HG02852 (cell line): ENCODE measurements around the gene MT1A.

Experiments
- ATAC-seq: cut with Tn5 transposase; IDR thresholded peaks from one replicate; pipeline ENCODE4 v1.9.1; 2021; ENCODE audit warnings: mild to moderate bottlenecking, moderate library complexity; ENCODE audit not compliant: unreplicated experiment

MT1A gene

DNA sequence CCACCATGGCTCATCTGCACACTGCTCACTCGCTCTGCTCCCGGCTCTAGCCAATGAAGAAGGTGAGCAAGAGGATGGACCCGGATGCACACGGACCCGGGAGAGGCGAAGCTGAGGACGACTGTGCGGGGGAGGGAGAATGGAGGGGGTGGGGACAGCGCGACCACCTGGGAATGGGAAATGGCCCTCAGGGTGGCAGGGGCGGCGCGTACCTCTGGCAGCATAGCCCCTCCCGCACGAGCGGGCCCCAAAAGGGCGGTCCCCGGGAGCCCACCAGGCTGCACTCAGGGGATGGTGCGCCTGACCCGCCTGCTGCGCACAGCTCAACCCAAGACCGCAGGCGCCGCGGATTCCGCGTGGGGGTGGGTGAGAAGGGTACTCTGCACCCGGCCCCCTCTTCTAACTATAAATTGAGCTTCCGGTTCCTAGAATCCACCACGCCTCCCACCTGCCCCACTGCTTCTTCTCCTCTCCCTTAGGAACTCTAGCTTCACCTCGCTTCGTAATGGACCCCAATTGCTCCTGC lies 37.3 kb downstream of the MT1A start:
- ATAC-seq, result no peak

DNA sequence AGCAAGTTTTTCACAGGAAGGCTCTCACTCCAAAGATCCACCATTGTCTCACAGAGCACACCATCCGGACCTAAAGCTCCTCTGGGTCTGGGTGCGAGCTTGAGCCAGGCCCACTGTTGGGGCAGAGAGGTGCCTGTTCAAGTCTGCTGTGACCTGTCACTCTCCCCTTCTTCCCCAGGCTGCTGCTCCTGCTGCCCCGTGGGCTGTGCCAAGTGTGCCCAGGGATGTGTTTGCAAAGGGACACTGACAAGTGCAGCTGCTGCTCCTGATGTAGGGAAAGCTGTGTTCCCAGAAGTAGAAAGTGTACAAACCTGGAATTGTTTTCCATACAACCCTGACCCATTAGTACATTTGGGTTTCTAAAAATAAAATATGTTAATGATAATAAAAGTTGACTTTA lies 39.0 kb downstream of the MT1A start:
- ATAC-seq, result no peak

DNA sequence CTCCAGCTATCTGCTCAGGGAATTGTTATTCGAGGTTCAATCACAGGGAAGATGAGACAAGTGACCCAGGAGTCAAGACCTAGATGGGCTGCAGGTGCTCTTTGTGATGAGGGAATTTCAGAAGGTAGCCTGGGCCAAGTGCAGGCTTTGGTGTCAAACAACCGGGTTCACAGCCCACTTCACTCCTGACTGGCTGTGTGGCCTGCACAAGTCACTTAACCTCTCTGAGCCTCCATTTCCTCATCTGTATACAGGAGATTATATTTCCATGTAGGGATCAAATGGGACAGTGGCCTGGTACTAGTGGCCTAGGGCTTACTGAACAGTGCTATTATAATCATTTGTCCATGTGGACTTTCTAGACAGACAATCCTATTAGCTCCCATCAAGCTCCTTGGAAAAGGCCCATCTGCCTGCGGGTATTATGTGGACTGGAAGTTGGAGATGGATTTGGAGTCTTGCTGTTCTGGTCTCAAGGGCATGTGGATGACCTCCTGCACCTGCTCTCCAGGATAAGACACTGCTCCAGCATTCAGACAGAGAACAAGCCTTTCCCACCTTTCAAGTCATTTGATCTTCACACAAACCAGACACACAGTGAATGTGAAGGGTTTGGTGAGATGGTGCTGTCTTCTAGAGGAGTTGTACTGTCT lies 40.7 kb downstream of the MT1A start:
- ATAC-seq, result no peak

DNA sequence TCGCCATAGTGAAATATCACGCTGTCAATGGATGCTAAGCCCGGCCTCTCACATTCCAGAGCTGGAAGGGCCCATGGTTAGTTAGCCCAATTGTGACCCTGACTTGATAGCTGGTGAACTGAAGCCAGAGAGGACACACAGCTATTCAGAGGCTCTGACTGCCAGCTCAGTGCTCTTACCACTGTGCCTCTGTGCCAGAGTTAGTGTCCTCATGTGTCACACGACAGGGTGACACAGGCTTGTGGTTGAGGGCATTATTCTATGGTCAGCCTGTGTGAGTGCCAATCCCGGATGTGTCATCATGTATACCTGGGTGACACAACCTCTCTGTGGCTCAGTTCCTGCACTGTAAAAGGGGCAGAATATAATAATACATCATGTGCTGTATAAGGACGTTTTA lies 41.4 kb downstream of the MT1A start:
- no peak for ATAC-seq

DNA sequence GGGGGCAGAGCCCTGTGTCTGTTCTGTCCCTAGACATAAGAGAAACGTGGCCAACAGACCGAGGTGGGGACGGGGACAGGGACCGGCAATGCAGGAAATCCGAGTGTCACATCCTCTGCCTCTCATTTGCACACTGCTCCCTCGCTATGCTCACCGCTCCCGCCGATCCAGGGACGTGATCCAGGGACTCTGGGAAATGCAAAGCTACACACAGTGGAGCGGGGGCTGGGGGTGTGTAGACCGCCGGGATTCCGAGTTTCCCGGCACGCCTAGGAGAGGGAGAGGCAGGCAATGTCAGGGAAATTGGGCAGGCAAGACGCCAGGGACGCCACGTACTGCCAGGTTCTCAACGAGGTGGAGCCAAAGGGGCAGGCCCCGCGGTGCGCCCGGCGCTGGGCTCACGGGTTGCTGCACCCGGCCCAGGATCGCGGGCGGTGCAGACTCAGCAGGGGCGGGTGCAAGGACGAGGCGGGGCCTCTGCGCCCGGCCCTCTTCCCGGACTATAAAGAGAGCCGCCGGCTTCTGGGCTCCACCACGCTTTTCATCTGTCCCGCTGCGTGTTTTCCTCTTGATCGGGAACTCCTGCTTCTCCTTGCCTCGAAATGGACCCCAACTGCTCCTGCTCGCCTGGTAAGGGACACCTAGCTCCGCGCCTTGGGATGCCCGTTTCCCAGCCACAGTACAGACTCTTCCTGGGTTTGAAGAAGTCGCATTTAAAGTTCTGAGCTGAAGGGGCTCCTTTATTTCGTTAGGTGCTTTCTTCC lies 43.7 kb downstream of the MT1A start, which contains the start of gene MT1X:
Gene MT1X (plus strand): TSS at position 532 of the 764 bp plus-strand sequence. CDS start 71 bp downstream, at position 603.
- peak; percentile 98 for ATAC-seq

DNA sequence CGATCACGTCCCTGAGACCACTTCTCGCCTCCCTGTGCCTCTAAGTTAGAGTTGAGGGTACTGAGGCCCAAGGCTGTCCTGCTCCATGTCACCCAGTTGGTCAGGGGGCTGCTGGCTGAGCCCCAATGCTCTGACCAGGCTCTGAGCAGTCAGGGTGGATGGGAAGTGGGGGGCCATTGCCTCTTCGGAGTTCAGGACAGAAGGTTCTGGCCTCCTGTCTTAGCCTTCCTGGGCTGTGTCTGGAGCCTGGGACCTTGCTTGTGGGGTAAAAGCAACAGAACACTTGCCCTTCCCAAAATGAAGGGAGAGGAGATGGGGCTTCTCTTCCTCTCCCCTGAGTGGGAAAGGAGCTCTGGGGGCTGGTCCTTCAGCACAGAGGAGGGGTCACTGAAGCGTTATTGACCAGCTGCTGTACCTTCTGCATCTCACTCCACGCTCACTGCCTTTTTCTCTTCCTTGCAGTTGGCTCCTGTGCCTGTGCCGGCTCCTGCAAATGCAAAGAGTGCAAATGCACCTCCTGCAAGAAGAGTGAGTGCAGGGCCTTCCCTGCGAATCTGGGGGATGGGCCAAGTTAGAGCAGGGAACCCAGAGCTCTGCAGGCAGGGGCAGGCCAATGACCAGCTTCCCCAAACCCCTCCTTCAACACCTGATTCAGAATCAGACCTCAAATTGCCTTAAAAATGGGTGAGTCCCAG lies 44.4 kb downstream of the MT1A start:
- peak; percentile 7 for ATAC-seq

DNA sequence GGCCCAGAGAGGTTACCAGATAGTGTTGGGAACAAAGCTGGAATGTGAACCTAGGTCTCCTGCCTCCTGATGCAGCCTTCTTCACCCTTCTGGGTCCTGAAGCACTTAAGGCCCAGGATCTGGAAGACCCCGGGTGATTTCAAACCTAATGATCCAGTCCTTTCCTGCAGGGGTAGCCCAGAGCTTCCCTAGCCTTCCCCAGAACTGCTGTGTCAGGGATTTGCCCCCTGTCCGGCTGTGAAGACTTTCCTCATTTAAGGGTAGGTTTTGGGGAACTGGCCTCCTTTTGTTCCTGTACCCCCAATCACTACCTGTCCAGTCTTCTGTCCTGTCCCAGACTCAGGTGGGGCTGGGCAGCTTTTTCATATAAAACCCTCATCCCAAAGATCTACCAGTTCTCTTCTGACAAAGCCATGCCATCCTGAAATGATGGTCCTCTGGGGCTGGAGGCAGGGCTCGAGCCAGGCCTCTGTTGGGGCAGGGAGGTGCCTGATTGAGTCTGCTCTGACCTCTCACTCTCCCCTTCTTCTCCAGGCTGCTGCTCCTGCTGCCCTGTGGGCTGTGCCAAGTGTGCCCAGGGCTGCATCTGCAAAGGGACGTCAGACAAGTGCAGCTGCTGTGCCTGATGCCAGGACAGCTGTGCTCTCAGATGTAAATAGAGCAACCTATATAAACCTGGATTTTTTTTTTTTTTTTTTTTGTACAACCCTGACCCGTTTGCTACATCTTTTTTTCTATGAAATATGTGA lies 45.1 kb downstream of the MT1A start:
- no peak for ATAC-seq

DNA sequence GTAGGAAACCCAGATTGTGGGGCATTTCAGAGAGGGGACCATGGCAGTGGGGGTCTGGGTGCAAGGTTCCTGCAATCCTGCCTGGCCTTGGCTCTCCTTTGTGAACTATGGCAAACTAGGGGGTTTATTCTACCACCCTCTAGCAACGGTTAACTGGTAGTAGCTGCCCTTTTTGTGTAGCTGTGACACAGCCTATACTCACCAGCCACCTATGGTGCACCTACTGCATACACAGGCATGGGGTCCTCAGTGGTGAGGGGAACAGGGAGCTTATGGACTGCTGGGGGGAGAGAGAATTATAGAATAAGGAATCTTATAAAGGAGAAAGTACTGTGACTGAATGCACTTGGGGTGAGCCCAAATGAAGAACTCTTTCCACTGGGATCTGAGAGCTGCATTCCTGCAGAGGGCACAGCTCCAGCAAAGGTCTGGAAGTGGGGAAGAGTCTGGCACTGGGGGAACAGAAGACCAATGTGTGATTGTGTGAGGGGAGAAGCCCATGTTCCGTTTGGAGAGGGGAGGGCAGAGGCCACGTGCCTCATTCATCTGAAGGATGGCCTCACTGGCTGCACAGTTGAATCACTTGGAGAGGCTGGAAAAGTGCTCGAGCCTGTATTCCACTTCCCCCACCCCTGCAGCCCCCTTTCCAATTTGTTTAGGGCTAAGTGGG lies 45.9 kb downstream of the MT1A start:
- ATAC-seq, result no peak

DNA sequence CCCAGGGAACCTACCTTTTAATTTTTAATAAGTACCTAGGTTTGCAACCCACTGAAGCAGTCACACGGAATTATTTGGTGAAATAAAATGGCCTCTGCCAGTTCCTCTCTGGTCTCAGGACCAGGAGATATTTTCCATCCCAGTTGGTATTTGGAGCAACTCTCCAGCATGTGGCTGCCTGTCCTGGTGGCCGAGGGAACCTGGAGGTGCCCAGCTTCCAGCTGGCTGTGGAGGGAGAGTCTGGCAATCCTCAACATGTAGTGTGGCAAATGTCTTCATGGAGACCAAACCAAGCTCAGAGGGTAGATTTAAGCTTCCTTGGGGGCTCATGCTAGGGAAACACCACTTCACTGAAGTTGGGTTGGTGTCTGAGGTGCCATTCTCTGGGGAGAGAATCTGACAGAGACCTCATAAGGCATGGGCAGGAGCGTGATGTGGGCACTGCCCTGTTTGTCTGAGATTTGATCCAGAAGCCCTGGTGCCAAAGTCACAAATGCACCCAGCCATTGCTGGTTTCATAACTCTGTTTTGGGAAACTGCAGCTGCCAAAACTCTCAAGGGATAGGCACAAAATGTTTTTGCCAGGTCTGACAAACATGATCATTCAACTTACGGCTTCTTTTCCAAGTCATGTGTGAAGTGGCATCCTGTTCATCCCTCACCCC lies 46.6 kb downstream of the MT1A start:
- ATAC-seq, result no peak

DNA sequence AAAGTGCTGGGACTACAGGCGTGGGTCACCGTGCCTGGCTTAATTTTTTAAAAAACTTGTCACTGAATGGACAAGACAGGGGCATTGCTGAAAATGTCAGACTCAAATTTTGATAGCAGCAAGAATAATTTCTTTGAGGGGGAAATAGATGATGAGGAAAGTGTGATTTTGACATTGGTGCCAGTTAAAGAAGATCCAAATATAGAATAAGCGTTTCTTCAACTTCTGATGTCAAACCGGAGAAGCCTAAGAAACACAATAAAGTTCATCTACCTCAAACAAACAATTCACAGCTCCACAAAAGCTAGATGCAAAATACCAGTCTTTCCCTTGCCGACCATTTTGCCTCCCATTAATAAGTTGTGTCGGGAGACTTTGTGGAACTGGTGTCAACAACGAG lies 48.3 kb downstream of the MT1A start:
- ATAC-seq, result no peak

DNA sequence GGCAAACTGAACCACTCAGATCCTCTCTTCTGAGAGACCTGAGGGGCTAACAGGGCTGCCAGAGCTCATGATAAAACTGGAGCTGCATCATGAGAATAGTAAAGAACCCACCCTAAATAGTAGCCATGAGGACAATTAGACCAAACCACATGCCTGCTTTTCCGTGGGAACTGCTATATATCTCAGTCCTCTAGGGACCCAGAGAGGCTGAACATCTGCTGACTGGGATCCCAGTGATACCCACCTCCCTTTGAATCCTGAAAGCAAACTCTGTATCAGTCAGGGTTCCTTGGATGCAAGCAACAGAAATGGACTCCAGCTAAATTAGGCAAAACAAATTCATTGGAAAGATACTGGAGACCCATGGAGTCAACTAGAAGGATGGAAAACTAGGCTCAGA lies 50.3 kb downstream of the MT1A start:
- no peak for ATAC-seq

DNA sequence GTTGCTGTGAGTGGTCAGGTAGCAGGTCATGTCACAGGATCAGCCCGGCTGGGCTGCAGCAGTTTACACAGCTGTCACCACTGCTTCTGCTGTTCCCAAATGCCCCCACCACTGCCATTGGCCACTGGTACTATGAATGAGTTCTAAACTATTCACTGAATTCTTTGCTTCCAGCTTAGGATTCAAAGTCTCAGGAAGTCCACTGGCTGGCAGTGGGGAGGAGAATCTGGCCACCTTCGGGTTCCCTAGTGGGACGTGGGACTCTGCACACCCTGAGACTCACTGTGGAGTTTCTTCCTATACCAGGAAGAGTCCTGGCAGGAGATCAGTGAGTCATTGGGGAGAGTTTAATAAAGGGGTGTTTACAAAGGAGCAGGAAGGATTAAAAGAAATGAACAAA lies 50.7 kb downstream of the MT1A start:
- ATAC-seq, result no peak
